ENCODE data around the gene HMGN4. TPM values are rescaled to one million over a fixed set of nuclear protein-coding genes. Genes with fewer than 3 reads are reported as not detected.

Gene HMGN4
- total and polyA plus RNA-seq, 2 of the 8 experiments (the other 6 are each of a cell fraction or from before 2014, with no cell fraction given) = 23.4 to 66.4 TPM

DNA sequence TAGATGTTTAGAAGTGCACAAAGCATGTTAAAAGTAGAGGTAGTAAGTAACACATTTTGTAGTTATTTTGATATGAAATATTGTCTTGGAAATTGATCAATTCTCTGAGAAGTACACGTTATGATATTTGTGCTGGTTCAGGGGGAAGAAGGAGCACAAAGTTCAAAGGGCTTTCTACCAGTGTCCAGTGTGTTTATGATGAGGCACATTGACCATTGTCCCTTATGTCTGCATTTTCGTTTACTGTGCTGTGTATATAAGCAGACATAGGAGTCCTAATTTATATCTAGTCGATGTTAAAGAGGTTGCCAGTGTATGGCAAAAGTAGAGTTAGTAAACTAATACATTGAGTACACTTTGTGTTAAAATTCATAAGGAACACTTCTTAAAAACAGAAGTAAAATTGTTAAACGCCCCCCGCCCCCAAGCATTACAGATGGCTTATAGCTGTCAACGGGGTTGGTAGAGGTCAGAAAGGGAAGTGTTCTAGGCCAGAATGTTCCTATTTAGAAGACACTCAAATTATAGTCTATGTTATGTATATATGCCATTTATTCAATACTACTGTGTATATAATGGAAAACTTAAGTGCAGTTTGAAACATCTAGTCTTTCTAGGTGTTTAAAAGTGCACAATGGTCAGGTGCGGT, 13.3 kb upstream of the HMGN4 start:
- 85% methylated on average over 7 of the region's 7 CpGs; no CpG with 5 or more reads in 1 of the 2 experiments for WGBS, 2 experiments (ENCODE audit: extremely low coverage in 1 of 2, insufficient coverage in 1 of 2, insufficient read length in 1 of 2, insufficient replicate concordance in 2 of 2, low coverage in 1 of 2, low lambda C conversion rate in 2 of 2, missing lambda C conversion rate in 1 of 2)
- Histone ChIP-seq H4K91ac (replicated peaks; ENCODE audit: insufficient read length, low read length) (no peak overlapping the region), H2BK12ac (ENCODE audit: low read depth, low read length) (no peak overlapping the region), H3K18ac (ENCODE audit: extremely low read depth, low read length) (no peak overlapping the region), H2BK15ac (ENCODE audit: low read length) (no peak overlapping the region), H3K14ac (ENCODE audit: insufficient read length) (no peak overlapping the region), H2BK20ac (ENCODE audit: low read length) (no peak overlapping the region), H3K79me2 (ENCODE audit: control insufficient read depth in 1 of 2, insufficient read depth in 2 of 2, low read length in 2 of 2) (peaks cover 0 to 9% of the 10 kb centered on the region in 2 experiments; a peak in 2 of 4 replicates), H3K23ac (ENCODE audit: insufficient read length) (no peak overlapping the region), H2AFZ (ENCODE audit: low read length) (no peak overlapping the region), H3K9me3 (ENCODE audit: insufficient read depth in 2 of 2, low read depth in 1 of 2, low read length in 1 of 2) (no peaks in the 10 kb centered on the region), H3K4me3 (ENCODE audit: extremely low read depth in 1 of 4, insufficient read depth in 2 of 4, low read depth in 3 of 4, low read length in 4 of 4) (no peak overlapping the region), H3K4ac (replicated peaks; ENCODE audit: insufficient read length, low read depth, low read length) (no peak overlapping the region), H3K27me3 (replicated peaks in 1 of 4; ENCODE audit: control insufficient read depth in 3 of 4, extremely low read depth in 1 of 4, insufficient read depth in 3 of 4, low read length in 3 of 4) (no peaks in the 10 kb centered on the region), H3K23me2 (ENCODE audit: low read depth, low read length) (peaks cover 3% of the 10 kb centered on the region; the same call in 1 of the 2 replicates), H3K79me1 (ENCODE audit: low read depth, low read length) (no peaks in the 10 kb centered on the region), H3K27ac (ENCODE audit: low read depth, low read length) (no peak overlapping the region), H3K4me2 (ENCODE audit: insufficient read depth in 1 of 2, low read depth in 2 of 2, low read length in 2 of 2) (no peak overlapping the region), H3K9ac (replicated peaks in 1 of 4; ENCODE audit: extremely low read depth in 1 of 4, low read depth in 3 of 4, low read length in 3 of 4) (no peak overlapping the region), H4K5ac (ENCODE audit: insufficient read length, low read depth, low read length) (no peak overlapping the region), H2BK120ac (replicated peaks; ENCODE audit: low read depth, low read length) (no peak overlapping the region), H3K4me1 (replicated peaks in 1 of 4; ENCODE audit: control insufficient read depth in 3 of 4, insufficient read depth in 4 of 4, low read length in 3 of 4) (peaks cover 3 to 16% (median 8%) of the 10 kb centered on the region in 4 experiments; a peak in 5 of 7 replicates), H4K8ac (ENCODE audit: extremely low read depth, insufficient read depth, low read length) (no peak overlapping the region), H4K20me1 (replicated peaks in 1 of 2; ENCODE audit: control insufficient read depth in 1 of 2, insufficient read depth in 2 of 2, low read length in 2 of 2) (no peaks in the 10 kb centered on the region), H2BK5ac (ENCODE audit: low read depth, low read length) (no peak overlapping the region), H3K56ac (replicated peaks; ENCODE audit: insufficient read length, low read depth, low read length) (no peak overlapping the region), H3K36me3 (ENCODE audit: control insufficient read depth in 2 of 4, insufficient read depth in 4 of 4, low read length in 3 of 4) (no peaks in the 10 kb centered on the region), H2AK5ac (ENCODE audit: low read depth, low read length) (no peak overlapping the region)
- DNase-seq (ENCODE audit: low read depth in 1 of 2, low spot score in 2 of 2) = no peak
- ChIA-PET POLR2A (ENCODE audit: partially characterized antibody) (interaction anchor here (0.6 kb wide), 1 partner anchor 12 kb away, joined by 4 read pairs; no protein-coding TSS in a partner anchor), CTCF (ENCODE audit: partially characterized antibody) (interaction anchor here (0.6 kb wide), 1 partner anchor 24 kb away, joined by 3 read pairs; no protein-coding TSS in a partner anchor)
- FAIRE-seq = no peak
- TF ChIP-seq POLR2AphosphoS5 (IDR thresholded peaks at IDR 0.05; ENCODE audit: low read depth, low read length) = no peak
- TF ChIP-seq CBX8 (IDR thresholded peaks at IDR 0.05; ENCODE audit: borderline replicate concordance, low read depth, low read length) = no peak
- no peak for TF ChIP-seq RAD21 (IDR thresholded peaks at IDR 0.05 in 1 of 2, conservative IDR thresholded peaks at IDR 0.05 in 1 of 2; ENCODE audit: low read depth in 2 of 2, low read length in 2 of 2)
- TF ChIP-seq ASH2L (IDR thresholded peaks at IDR 0.05; ENCODE audit: low read length) = no peak
- TF ChIP-seq SUZ12 (IDR thresholded peaks at IDR 0.05; ENCODE audit: low read length) = no peak
- TF ChIP-seq KDM1A (IDR thresholded peaks at IDR 0.05; ENCODE audit: borderline replicate concordance, low read length) = no peak
- no peak for TF ChIP-seq TCF12 (IDR thresholded peaks at IDR 0.05; ENCODE audit: low read depth, low read length)
- no peak for TF ChIP-seq CHD1 (IDR thresholded peaks at IDR 0.05; ENCODE audit: low read depth, low read length)
- no peak for TF ChIP-seq SIRT6 (IDR thresholded peaks at IDR 0.05; ENCODE audit: low read length)
- TF ChIP-seq EGR1 (IDR thresholded peaks at IDR 0.05; ENCODE audit: borderline replicate concordance, low read depth, low read length) = no peak
- TF ChIP-seq CTBP2 (IDR thresholded peaks at IDR 0.05; ENCODE audit: borderline replicate concordance, insufficient read depth, insufficient read length, low read length) = no peak
- no peak for TF ChIP-seq RBBP5 (IDR thresholded peaks at IDR 0.05; ENCODE audit: borderline replicate concordance, low read depth, low read length)
